Esophagus muscularis mucosa (tissue), 3 donors: ENCODE measurements around the gene VILL.

Experiments used
- CTCF ChIP-seq, 3 experiments: fragments of 200-600 bp in 2 of 3; fragments of 450-650 bp in 1 of 3; sonication (generic) in 2 of 3; IDR thresholded peaks; one replicate each; pipeline ENCODE4 v1.5.1; 2017 to 2019; ENCODE audit warnings: antibody characterized with exemption in 3 of 3, mild to moderate bottlenecking in 2 of 3, moderate library complexity in 1 of 3
- POLR2A ChIP-seq: fragments of 450-650 bp; IDR thresholded peaks from one replicate; pipeline ENCODE4 v1.6.1; 2017; ENCODE audit warnings: antibody characterized with exemption, moderate library complexity, mild to moderate bottlenecking, low read depth
- POLR2AphosphoS5 ChIP-seq, 2 donors: sonication (generic); formaldehyde crosslinking; IDR thresholded peaks; one replicate each; pipeline ENCODE4 v1.6.1; 2017; ENCODE audit warnings: antibody characterized with exemption in 2 of 2

DNA sequence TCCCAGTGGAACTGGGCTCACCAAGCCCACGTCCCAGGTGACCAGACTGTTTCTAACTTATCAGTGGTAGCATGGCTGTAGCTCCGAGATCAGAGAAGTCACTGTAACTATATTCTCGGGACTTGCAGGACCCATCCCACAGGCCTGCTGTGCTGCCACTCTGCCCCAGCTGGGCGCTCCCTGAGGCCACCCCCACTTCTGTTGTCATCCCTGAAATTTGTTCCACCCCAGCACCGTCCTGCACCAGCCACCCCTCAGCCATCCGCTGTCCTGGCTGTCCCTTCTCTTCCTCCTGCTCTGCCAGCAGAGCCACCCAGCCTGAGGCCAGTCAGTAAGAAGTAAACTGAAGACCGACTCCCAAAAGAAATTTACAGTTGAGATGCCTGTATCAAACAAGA, 33.0 kb upstream of the VILL start:
- TF ChIP-seq CTCF (IDR thresholded peaks at IDR 0.05) (no peak), POLR2AphosphoS5 (IDR thresholded peaks at IDR 0.05) (no peak), POLR2A (no peak)
